NCI-H2081 (cell line): ENCODE results near the gene APP.

ENCODE experiments used
- DNase-seq, 2 experiments: peaks; one replicate each; lab custom pipeline; 2025; lab: John Stamatoyannopoulos, UW

APP gene

GRCh38 chr21:26170471-26171257, at the start of gene APP:
Gene APP, minus strand, starts transcription at chr21:26170770. Its CDS starts 150 bp downstream, at chr21:26170620.
- DNase-seq = peak; percentile 60 to 74

- DNase-seq = no peak
These were observed 41.6 kb upstream of the APP start for GRCh38 chr21:26212220-26212619.

- DNase-seq = no peak
These were observed 40.0 kb upstream of the APP start for GRCh38 chr21:26210614-26211013.

- DNase-seq = no peak
These were observed 36.5 kb upstream of the APP start for GRCh38 chr21:26207021-26207420.

- no peak for DNase-seq
These were observed 28.9 kb upstream of the APP start for GRCh38 chr21:26199456-26199855.

GRCh38 chr21:26195708-26196107, 25.1 kb upstream of the APP start:
- no peak for DNase-seq

GRCh38 chr21:26194811-26195251, 24.3 kb upstream of the APP start:
- DNase-seq = no peak

GRCh38 chr21:26194326-26194725, 23.8 kb upstream of the APP start:
- DNase-seq = no peak

GRCh38 chr21:26191609-26192008, 21.0 kb upstream of the APP start:
- DNase-seq = no peak

GRCh38 chr21:26188422-26188821, 17.9 kb upstream of the APP start:
- DNase-seq = no peak

- DNase-seq = no peak
These were observed 14.9 kb upstream of the APP start for GRCh38 chr21:26185446-26185845.

- no peak for DNase-seq
These were observed 14.5 kb upstream of the APP start for GRCh38 chr21:26185021-26185420.

- DNase-seq = no peak
These were observed 8.9 kb upstream of the APP start for GRCh38 chr21:26179501-26179900.

GRCh38 chr21:26177746-26178426, 7.3 kb upstream of the APP start:
- no peak for DNase-seq

GRCh38 chr21:26177187-26177586, 6.6 kb upstream of the APP start:
- no peak for DNase-seq

- no peak for DNase-seq
These were observed 909 bp upstream of the APP start for GRCh38 chr21:26171258-26172100.

- DNase-seq = peak; percentile 22 to 28
These were observed 729 bp downstream of the APP start for GRCh38 chr21:26169611-26170470.

- peak; percentile 26 to 50 for DNase-seq
These were observed 1.4 kb downstream of the APP start for GRCh38 chr21:26169061-26169610.

GRCh38 chr21:26168371-26168770, 2.2 kb downstream of the APP start:
- DNase-seq = no peak

- no peak for DNase-seq
These were observed 3.0 kb downstream of the APP start for GRCh38 chr21:26167593-26167992.

- DNase-seq = no peak
These were observed 5.2 kb downstream of the APP start for GRCh38 chr21:26165331-26165730.
